CD14-positive monocyte (primary cell): Measurements from ENCODE around the gene USP28. TPM values are rescaled to one million over a fixed set of nuclear protein-coding genes. Genes with fewer than 3 reads are reported as not detected.

Experiments used
- DNase-seq, 3 donors: peaks; one replicate each; pipeline ENCODE4 v3.0.0-alpha.2; 2011 to 2022
- H2AFZ ChIP-seq: 2 replicates; pipeline ENCODE4 v1.6.0; 2012; ENCODE audit warnings: mild to moderate bottlenecking, low read depth, low read length, inconsistent platforms; ENCODE audit not compliant: insufficient read depth, poor library complexity, severe bottlenecking
- H3K27ac ChIP-seq, 2 donors: 1 replicate in 1 of 2; 2 replicates in 1 of 2; pipeline ENCODE4 v1.5.1; 2012 to 2013; ENCODE audit warnings: low read length in 2 of 2, control low read depth in 1 of 2, inconsistent platforms in 1 of 2, low read depth in 1 of 2, mild to moderate bottlenecking in 1 of 2
- H3K27me3 ChIP-seq, 2 donors: one replicate each; pipeline versions ENCODE4 v1.6.0 to v1.6.1; 2011 to 2013; ENCODE audit warnings: low read length in 2 of 2; ENCODE audit not compliant: control insufficient read depth in 2 of 2, insufficient read depth in 2 of 2
- H3K36me3 ChIP-seq, 2 donors: replicated peaks in 1 of 2; 1 replicate in 1 of 2; 2 replicates in 1 of 2; pipeline versions ENCODE4 v1.5.1 to v1.6.1; 2012 to 2013; ENCODE audit warnings: low read length in 2 of 2, control low read depth in 1 of 2, inconsistent platforms in 1 of 2, mild to moderate bottlenecking in 1 of 2; ENCODE audit not compliant: insufficient read depth in 2 of 2, control insufficient read depth in 1 of 2
- H3K4me1 ChIP-seq, 2 donors: 1 replicate in 1 of 2; 2 replicates in 1 of 2; pipeline versions ENCODE4 v1.5.1 to v1.6.1; 2012 to 2013; ENCODE audit warnings: low read length in 2 of 2, control low read depth in 1 of 2, inconsistent platforms in 1 of 2, mild to moderate bottlenecking in 1 of 2, moderate library complexity in 1 of 2; ENCODE audit not compliant: insufficient read depth in 2 of 2, control insufficient read depth in 1 of 2
- H3K4me2 ChIP-seq: replicated peaks from 2 replicates; pipeline ENCODE3; 2012; ENCODE audit warnings: low read length, moderate library complexity, mild to moderate bottlenecking; ENCODE audit not compliant: poor library complexity, severe bottlenecking; ENCODE audit errors: extremely low read depth
- H3K4me3 ChIP-seq, 3 experiments: fragments of 200-600 bp in 1 of 3; sonication (generic) in 1 of 3; replicated peaks in 1 of 3; 1 replicate in 2 of 3; 2 replicates in 1 of 3; pipeline ENCODE4 v1.5.1; 2011 to 2013; ENCODE audit warnings: low read length in 3 of 3, mild to moderate bottlenecking in 3 of 3, control low read depth in 2 of 3, low read depth in 2 of 3, inconsistent platforms in 1 of 3, moderate library complexity in 1 of 3
- H3K79me2 ChIP-seq: 2 replicates; pipeline ENCODE4 v1.6.0; 2012; ENCODE audit warnings: mild to moderate bottlenecking, control low read depth, inconsistent platforms, low read length, moderate library complexity; ENCODE audit not compliant: insufficient read depth
- H3K9ac ChIP-seq: 2 replicates; pipeline ENCODE4 v1.6.0; 2017; ENCODE audit warnings: low read length, mild to moderate bottlenecking; ENCODE audit not compliant: insufficient read depth, poor library complexity, severe bottlenecking
- H3K9me3 ChIP-seq, 2 donors: replicated peaks in 1 of 2; 1 replicate in 1 of 2; 2 replicates in 1 of 2; pipeline versions ENCODE4 v1.5.1 to v1.6.1; 2012 to 2013; ENCODE audit warnings: low read length in 2 of 2, control low read depth in 1 of 2; ENCODE audit not compliant: control insufficient read depth in 1 of 2, insufficient read depth in 1 of 2
- H4K20me1 ChIP-seq: 2 replicates; pipeline ENCODE4 v1.6.0; 2012; ENCODE audit warnings: mild to moderate bottlenecking, low read length, control low read depth, moderate library complexity; ENCODE audit not compliant: insufficient read depth
- H3K27ac Mint-ChIP-seq, 7 donors: one replicate each; pipeline ENCODE4 v1.8.0; 2020; ENCODE audit warnings: mild to moderate bottlenecking in 7 of 7, mixed read lengths in 7 of 7, moderate library complexity in 6 of 7, inconsistent platforms in 2 of 7
- H3K27me3 Mint-ChIP-seq, 3 donors: one replicate each; pipeline ENCODE4 v1.8.0; 2021 to 2022; ENCODE audit warnings: low read depth in 3 of 3, mild to moderate bottlenecking in 3 of 3, mixed read lengths in 3 of 3, moderate library complexity in 3 of 3, inconsistent platforms in 1 of 3
- H3K36me3 Mint-ChIP-seq, 2 donors: one replicate each; pipeline ENCODE4 v1.8.0; 2020; ENCODE audit warnings: mixed read lengths in 2 of 2, inconsistent platforms in 1 of 2, mild to moderate bottlenecking in 1 of 2
- H3K4me1 Mint-ChIP-seq: one replicate; pipeline ENCODE4 v1.8.0; 2020; ENCODE audit warnings: mild to moderate bottlenecking, mixed read lengths
- H3K4me3 Mint-ChIP-seq, 2 donors: one replicate each; pipeline ENCODE4 v1.8.0; 2020; ENCODE audit warnings: mild to moderate bottlenecking in 2 of 2, mixed read lengths in 2 of 2, moderate library complexity in 1 of 2
- H3K9me3 Mint-ChIP-seq, 7 donors: one replicate each; pipeline ENCODE4 v1.8.0; 2020 to 2022; ENCODE audit warnings: mixed read lengths in 7 of 7, mild to moderate bottlenecking in 6 of 7, moderate library complexity in 6 of 7, inconsistent platforms in 2 of 7
- CTCF ChIP-seq: fragments of 200-600 bp; IDR thresholded peaks from one replicate; pipeline ENCODE4 v1.8.0; 2022; ENCODE audit warnings: antibody characterized with exemption, mild to moderate bottlenecking
- WGBS: methylation state at CpG from one replicate; pipeline ENCODE4 v1.1.5; 2013; ENCODE audit warnings: missing lambda C conversion rate; ENCODE audit not compliant: insufficient coverage; 5-methylcytosine and 5-hydroxymethylcytosine counted together
- intact Hi-C, 2 donors: fragments of 100-400 bp; cut with micrococcal nuclease; formaldehyde crosslinking; loops; one replicate each; pipeline versions ENCODE4 v1.15.0 to v1.15.1; 2023
- polyA plus RNA-seq, 3 donors: library from polyadenylated mRNA; depleted of rRNA in 1 of 3; unstranded in 2 of 3; stranded (reverse) in 1 of 3; fragments of 300-500 nt in 2 of 3; fragments of >200 nt in 1 of 3; fragmentation: Illumina TruSeq in 2 of 3; gene quantifications; 1 replicate in 2 of 3; 2 replicates in 1 of 3; pipeline ENCODE4 v1.2.3, GENCODE V29; 2012 to 2021

USP28 gene
- polyA plus RNA-seq, 3 donors = 13.4 to 21.9 (median 17.7) TPM

- 0% methylated on average over 4 of the region's 19 CpGs for WGBS
- Mint-ChIP-seq H3K4me1 (peaks cover 31% of the 10 kb centered on the region), H3K4me3 (peak overlapping the region; percentile 92 to 96), H3K27me3 (peaks cover 0 to 4% (median 1%) of the 10 kb centered on the region in 3 donors), H3K9me3 (peaks cover 3 to 10% (median 9%) of the 10 kb centered on the region in 7 donors), H3K27ac (peak overlapping the region in 6 of 7 donors; percentile 12 to 90 (median 62)), H3K36me3 (peaks cover 9 to 13% of the 10 kb centered on the region in 2 donors)
- H3K79me2 ChIP-seq = no peaks in the 10 kb centered on the region
- peak overlapping the region; percentile 91 for H3K4me2 ChIP-seq
- intact Hi-C loops = loop anchor here (10.0 kb wide), 3 partner anchors 100 to 560 kb away; partner anchors contain the start of genes C11orf71 (in 1 of the 2), CLDN25 (in 1 of the 2), RBM7 (in 1 of the 2) and TTC12 (in 1 of the 2)
- DNase-seq = no peak
- no peaks in the 10 kb centered on the region for H3K9me3 ChIP-seq
- no peak for TF ChIP-seq CTCF
- peak overlapping the region in 1 of 2 donors; percentile 71 for H3K27ac ChIP-seq
- peak overlapping the region; percentile 69 to 90 (median 71) for H3K4me3 ChIP-seq
- H3K4me1 ChIP-seq = peaks cover 14 to 31% of the 10 kb centered on the region in 2 donors
- H3K27me3 ChIP-seq = no peaks in the 10 kb centered on the region
- H3K36me3 ChIP-seq = no peaks in the 10 kb centered on the region
- H2AFZ ChIP-seq = peak overlapping the region; percentile 98
- H4K20me1 ChIP-seq = no peaks in the 10 kb centered on the region
- peak overlapping the region; percentile 77 for H3K9ac ChIP-seq
Observed at GRCh38 chr11:113874581-113875233, 665 bp downstream of the USP28 start.

- Histone ChIP-seq H3K79me2 (no peaks in the 10 kb centered on the region), H3K36me3 (no peaks in the 10 kb centered on the region), H3K27ac (no peak overlapping the region), H3K4me3 (peak overlapping the region in 1 of 3 experiments; percentile 90), H3K4me2 (peak overlapping the region; percentile 91), H3K9me3 (no peaks in the 10 kb centered on the region), H3K27me3 (no peaks in the 10 kb centered on the region), H3K9ac (no peak overlapping the region), H4K20me1 (no peaks in the 10 kb centered on the region), H2AFZ (no peak overlapping the region), H3K4me1 (peaks cover 14 to 31% of the 10 kb centered on the region in 2 donors)
- peak overlapping the region; percentile 92 to 96 for H3K4me3 Mint-ChIP-seq
- H3K9me3 Mint-ChIP-seq = peaks cover 3 to 10% (median 6%) of the 10 kb centered on the region in 7 donors
- peaks cover 31% of the 10 kb centered on the region for H3K4me1 Mint-ChIP-seq
- peak overlapping the region in 1 of 7 donors; percentile 78 for H3K27ac Mint-ChIP-seq
- TF ChIP-seq CTCF = no peak
- no peak for DNase-seq
- H3K36me3 Mint-ChIP-seq = peaks cover 9 to 13% of the 10 kb centered on the region in 2 donors
- peaks cover 0 to 4% (median 1%) of the 10 kb centered on the region in 3 donors for H3K27me3 Mint-ChIP-seq
- 100% methylated on average over 2 of the region's 19 CpGs for WGBS
- intact Hi-C loops = loop anchor here (10.0 kb wide), 3 partner anchors 99 to 559 kb away; partner anchors contain the start of genes C11orf71 (in 1 of the 2), CLDN25 (in 1 of the 2), RBM7 (in 1 of the 2) and TTC12 (in 1 of the 2)
Observed at GRCh38 chr11:113874096-113874495, 1.3 kb downstream of the USP28 start.
